Large intestine (tissue), 3 donors: ENCODE measurements around the gene EHD1. TPM values are rescaled to one million over a fixed set of nuclear protein-coding genes. Genes with fewer than 3 reads are reported as not detected.

Experiments
- DNase-seq, 2 donors: peaks; one replicate each; pipeline versions ENCODE4 v3.0.0 to v3.0.0-alpha.2; 2013
- H3K27ac ChIP-seq: one replicate; pipeline ENCODE4 v1.5.1; 2013; ENCODE audit warnings: low read length
- H3K27me3 ChIP-seq: 2 replicates; pipeline ENCODE4 v1.6.1; 2013; ENCODE audit warnings: low read length; ENCODE audit not compliant: control insufficient read depth, insufficient read depth
- H3K36me3 ChIP-seq: 2 replicates; pipeline ENCODE4 v1.6.1; 2013; ENCODE audit warnings: low read length; ENCODE audit not compliant: control insufficient read depth, insufficient read depth
- H3K4me1 ChIP-seq: one replicate; pipeline ENCODE4 v1.6.1; 2013; ENCODE audit warnings: low read length; ENCODE audit not compliant: control insufficient read depth, insufficient read depth
- H3K4me3 ChIP-seq: one replicate; pipeline ENCODE4 v1.5.1; 2013; ENCODE audit warnings: low read length
- H3K9me3 ChIP-seq: one replicate; pipeline ENCODE4 v1.6.1; 2013; ENCODE audit warnings: mild to moderate bottlenecking, low read depth, low read length, moderate library complexity; ENCODE audit not compliant: control insufficient read depth
- WGBS: methylation state at CpG from one replicate; pipeline ENCODE4 v1.1.5; 2013; ENCODE audit warnings: low lambda C conversion rate; ENCODE audit not compliant: insufficient coverage; 5-methylcytosine and 5-hydroxymethylcytosine counted together
- polyA plus RNA-seq: library from polyadenylated mRNA; unstranded; fragments of 120-200 nt; gene quantifications from one replicate; pipeline ENCODE4 v1.2.1, GENCODE V29; 2013

Gene EHD1
- polyA plus RNA-seq, 1 donor: 94.8 TPM

DNA sequence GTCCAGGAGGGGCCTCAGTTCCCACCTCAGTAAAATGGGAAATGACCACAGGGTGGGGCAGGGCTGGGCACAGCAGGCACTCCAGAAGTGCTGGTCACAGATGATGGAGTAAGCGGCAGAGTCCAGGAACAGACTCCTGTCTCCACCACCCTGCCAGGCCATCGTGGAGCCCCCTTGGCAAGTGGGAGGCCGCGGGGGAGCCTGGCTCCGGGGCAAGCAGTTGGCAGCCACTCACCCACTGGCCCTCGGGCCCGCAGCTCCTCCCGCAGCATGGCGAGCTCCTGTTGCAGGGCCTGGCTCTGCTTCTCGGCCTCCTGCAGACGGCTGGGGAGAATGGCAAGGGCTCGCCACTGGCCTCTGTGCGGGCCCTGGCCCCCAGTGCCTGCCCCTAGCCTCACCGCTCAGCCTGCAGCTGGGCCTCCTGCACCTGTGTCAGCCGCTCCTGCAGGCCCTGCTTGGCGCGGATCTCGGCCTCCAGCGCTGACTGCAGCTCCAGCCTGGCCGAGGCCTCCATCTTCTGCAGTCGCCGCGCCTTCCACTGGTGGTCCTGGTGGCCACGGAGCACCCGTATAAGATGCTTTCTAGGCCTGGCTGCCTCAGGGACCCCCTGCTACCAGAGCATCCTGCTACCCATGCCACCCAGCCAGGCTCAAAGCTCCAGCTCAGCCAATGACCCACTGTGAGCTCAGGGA, 44.2 kb downstream of the EHD1 start:
- H3K4me3 ChIP-seq: no peak overlapping the region
- no peaks in the 10 kb centered on the region for H3K4me1 ChIP-seq
- H3K9me3 ChIP-seq: no peaks in the 10 kb centered on the region
- peaks cover 43% of the 10 kb centered on the region for H3K36me3 ChIP-seq
- no peaks in the 10 kb centered on the region for H3K27me3 ChIP-seq
- WGBS: no CpG with 5 or more reads among the region's 25 CpGs
- no peak overlapping the region for H3K27ac ChIP-seq
- no peak for DNase-seq

- Histone ChIP-seq H3K27me3 (no peaks in the 10 kb centered on the region), H3K4me3 (no peak overlapping the region), H3K4me1 (no peaks in the 10 kb centered on the region), H3K9me3 (no peaks in the 10 kb centered on the region), H3K36me3 (peaks cover 37% of the 10 kb centered on the region), H3K27ac (no peak overlapping the region)
- no CpG with 5 or more reads among the region's 10 CpGs for WGBS
- no peak for DNase-seq
Measured at GRCh38 chr11:64833509-64833908, 44.9 kb downstream of the EHD1 start.

GRCh38 chr11:64833198-64833502, 45.3 kb downstream of the EHD1 start:
- Histone ChIP-seq H3K27ac (no peak overlapping the region), H3K4me3 (no peak overlapping the region), H3K9me3 (no peaks in the 10 kb centered on the region), H3K4me1 (no peaks in the 10 kb centered on the region), H3K36me3 (peaks cover 33% of the 10 kb centered on the region), H3K27me3 (no peaks in the 10 kb centered on the region)
- DNase-seq: no peak
- WGBS: no CpG with 5 or more reads among the region's 12 CpGs

DNA sequence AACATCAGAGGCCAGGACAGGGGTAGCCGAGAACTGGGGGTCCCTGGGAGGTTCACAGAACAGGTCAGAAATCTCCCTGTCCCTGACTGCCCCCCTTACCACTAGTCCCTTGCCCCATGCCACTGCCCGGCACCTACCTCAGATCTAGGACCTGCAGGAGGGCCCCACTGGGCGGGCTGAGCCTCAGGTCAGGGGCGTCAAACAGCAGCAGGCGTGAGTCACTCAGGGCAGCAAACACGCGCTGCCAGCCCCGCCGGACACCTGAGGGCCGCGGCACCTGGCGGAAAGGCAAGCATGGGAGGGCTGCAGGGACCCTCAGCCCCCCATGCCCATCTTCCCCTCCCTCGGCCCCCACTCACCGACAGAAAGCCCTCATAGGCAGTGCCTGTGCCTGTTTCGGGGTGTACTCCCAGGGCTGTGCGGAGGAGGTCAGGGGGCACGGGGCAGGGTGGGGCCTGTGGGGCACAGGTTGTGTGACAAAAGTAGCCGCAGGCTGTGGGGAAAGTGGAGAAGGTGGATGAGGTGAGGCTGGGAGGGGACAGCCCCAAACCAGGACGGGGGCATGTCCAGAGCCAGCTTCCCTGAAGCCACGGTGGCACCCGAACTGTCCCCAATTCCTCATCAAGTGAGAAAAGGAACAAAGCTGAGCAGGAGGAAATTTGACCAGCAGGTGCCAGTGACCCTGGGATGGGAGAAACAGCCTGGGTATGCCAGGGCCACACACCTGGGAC, 45.8 kb downstream of the EHD1 start:
- no peak overlapping the region for H3K4me3 ChIP-seq
- H3K27me3 ChIP-seq: no peaks in the 10 kb centered on the region
- H3K27ac ChIP-seq: no peak overlapping the region
- DNase-seq: no peak
- no peaks in the 10 kb centered on the region for H3K9me3 ChIP-seq
- peaks cover 28% of the 10 kb centered on the region for H3K36me3 ChIP-seq
- no CpG with 5 or more reads among the region's 21 CpGs for WGBS
- H3K4me1 ChIP-seq: no peaks in the 10 kb centered on the region

DNA sequence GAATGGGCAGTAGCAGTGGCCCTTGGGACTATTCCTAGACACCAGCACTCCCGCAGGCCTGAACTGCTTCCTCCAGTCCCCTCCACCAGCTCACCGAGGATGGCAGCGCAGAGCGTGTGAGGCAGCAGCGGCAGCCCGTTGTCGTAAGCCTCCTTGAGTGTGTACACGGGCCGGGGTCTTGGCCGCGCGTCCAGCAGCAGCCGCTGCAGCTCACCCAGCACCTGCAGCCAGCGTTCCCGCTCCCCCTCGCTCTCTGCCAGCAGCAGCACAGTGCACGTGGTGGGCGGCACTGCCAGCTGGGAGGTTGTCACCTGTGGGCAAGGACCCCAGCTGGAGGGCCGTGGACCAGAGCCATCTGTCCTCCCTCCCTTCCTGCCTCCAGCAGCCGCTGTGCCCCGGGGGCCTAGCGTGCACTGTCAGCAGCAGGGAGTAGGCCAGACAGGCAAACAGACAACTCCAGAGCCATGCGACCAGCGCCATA, 47.0 kb downstream of the EHD1 start:
- Histone ChIP-seq H3K27me3 (no peaks in the 10 kb centered on the region), H3K36me3 (peaks cover 31% of the 10 kb centered on the region), H3K4me1 (no peaks in the 10 kb centered on the region), H3K27ac (no peak overlapping the region), H3K4me3 (no peak overlapping the region), H3K9me3 (no peaks in the 10 kb centered on the region)
- DNase-seq: no peak
- WGBS: 83% methylated on average over 1 of the region's 24 CpGs

GRCh38 chr11:64829536-64830251, 48.7 kb downstream of the EHD1 start:
- no CpG with 5 or more reads among the region's 43 CpGs for WGBS
- H3K27ac ChIP-seq: no peak overlapping the region
- peaks cover 35% of the 10 kb centered on the region for H3K36me3 ChIP-seq
- no peak for DNase-seq
- H3K4me1 ChIP-seq: no peaks in the 10 kb centered on the region
- H3K9me3 ChIP-seq: no peaks in the 10 kb centered on the region
- no peak overlapping the region for H3K4me3 ChIP-seq
- no peaks in the 10 kb centered on the region for H3K27me3 ChIP-seq

- Histone ChIP-seq H3K9me3 (no peaks in the 10 kb centered on the region), H3K4me1 (no peaks in the 10 kb centered on the region), H3K4me3 (no peak overlapping the region), H3K27me3 (no peaks in the 10 kb centered on the region), H3K36me3 (peaks cover 26% of the 10 kb centered on the region), H3K27ac (no peak overlapping the region)
- no peak for DNase-seq
- no CpG with 5 or more reads among the region's 22 CpGs for WGBS
Measured at GRCh38 chr11:64827451-64827839, 51.0 kb downstream of the EHD1 start.

DNA sequence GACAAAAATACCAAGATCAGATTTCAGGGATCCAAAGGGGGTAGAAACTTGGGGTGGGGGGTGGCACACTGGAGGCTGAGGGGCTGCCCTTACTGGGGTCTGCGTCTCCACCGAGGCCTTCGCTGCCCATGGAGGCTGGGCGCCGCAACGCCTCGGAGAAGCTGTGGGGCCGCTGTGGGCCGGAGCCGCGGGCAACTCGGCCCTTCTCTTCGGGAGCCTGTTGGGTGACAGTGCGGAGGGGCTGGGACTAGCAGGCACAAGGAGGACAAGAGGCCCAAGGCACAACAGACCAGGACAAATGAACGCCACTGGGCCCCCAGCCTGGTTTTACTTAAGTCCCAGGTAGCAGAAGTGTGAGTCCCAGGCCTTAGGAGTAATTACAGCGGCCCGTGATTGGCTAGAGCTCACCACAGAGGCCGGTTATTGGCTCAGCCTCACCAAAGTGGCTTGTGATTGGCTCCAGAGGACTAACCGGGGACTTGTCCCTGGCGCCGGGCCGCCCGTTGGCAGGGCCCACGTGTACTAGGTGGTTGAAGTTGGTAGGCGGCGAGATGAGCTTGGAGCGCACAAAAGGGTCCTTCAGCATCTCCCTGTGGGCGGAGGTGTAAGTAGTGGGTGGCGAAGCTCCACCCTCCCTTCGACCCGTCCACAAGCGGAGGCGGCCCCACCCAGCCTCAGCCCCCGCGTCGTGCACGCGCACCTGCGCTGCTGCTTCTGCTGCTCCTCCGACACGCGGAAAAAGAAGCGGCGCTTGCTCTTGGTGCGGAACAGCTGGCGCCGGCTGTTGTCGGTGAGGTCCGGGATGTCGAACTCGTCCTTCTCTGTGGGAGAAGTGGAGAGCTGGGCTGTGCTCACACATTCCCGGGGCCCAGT, 51.6 kb downstream of the EHD1 start:
- Histone ChIP-seq H3K36me3 (peaks cover 25% of the 10 kb centered on the region), H3K27ac (no peak overlapping the region), H3K4me1 (no peaks in the 10 kb centered on the region), H3K27me3 (no peaks in the 10 kb centered on the region), H3K9me3 (no peaks in the 10 kb centered on the region), H3K4me3 (no peak overlapping the region)
- no peak for DNase-seq
- WGBS: no CpG with 5 or more reads among the region's 52 CpGs

- Histone ChIP-seq H3K27me3 (no peaks in the 10 kb centered on the region), H3K36me3 (peaks cover 22% of the 10 kb centered on the region), H3K27ac (no peak overlapping the region), H3K4me3 (no peak overlapping the region), H3K4me1 (no peaks in the 10 kb centered on the region), H3K9me3 (no peaks in the 10 kb centered on the region)
- WGBS: no CpG with 5 or more reads among the region's 7 CpGs
- DNase-seq: no peak
Measured at GRCh38 chr11:64826062-64826461, 52.4 kb downstream of the EHD1 start.

GRCh38 chr11:64823568-64824119, 54.8 kb downstream of the EHD1 start:
- Histone ChIP-seq H3K36me3 (peaks cover 20% of the 10 kb centered on the region), H3K27ac (no peak overlapping the region), H3K9me3 (no peaks in the 10 kb centered on the region), H3K4me3 (no peak overlapping the region), H3K4me1 (no peaks in the 10 kb centered on the region), H3K27me3 (no peaks in the 10 kb centered on the region)
- no peak for DNase-seq
- WGBS: 77% methylated on average over 5 of the region's 11 CpGs
